ENCODE results near the gene ATG10.
"Not testable (repeated sequence)": the region's sequence is repeated elsewhere in the genome, so short reads cannot be mapped to it uniquely, and the experiment has no call there.

Gene ATG10

DNA sequence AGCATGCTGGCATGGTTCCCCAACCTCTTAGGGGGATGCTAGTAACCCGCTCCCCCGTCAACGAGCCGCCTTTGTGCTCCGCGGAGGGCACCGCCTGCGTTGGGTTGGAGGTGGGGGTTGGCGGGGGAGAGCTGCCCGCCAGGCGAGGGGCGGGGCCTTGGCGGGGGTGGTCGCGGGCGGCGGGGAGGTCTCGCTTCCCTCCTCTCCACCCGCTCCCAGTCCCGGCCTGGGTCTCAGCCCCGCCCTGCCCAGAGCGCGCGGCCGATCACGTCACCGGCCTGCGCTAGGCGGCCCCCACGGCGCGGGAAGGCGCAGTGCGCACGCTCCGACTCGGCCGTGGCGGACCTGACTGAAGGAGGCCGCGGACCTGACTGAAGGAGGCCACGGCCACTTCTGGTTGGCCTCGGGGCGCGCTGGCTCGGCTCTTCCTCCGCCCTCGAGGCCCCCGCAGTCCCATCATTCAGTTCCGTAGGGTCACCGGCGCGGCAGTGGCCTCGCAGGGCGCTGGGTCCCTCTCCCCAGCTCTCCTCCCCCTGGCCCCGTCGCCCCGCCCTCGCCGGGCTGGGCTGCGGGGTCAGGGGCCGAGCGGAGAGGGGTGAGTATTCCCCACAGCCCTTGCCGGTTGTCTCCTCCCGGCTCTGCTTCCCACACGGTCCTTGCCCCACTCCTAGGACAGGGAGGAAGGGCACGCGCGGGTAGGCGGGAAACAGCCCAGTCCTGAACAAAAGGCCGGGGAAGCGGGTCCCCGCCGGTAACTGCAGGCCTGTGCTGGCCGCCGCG is at the start of gene ATG10:
TSS of gene ATG10 (plus strand) at position 312 of the 780 bp plus-strand sequence. CDS start 15,548 bp downstream, outside the sequence.
- peak; percentile 79 for DNase-seq (ENCODE audit: low read depth)

DNA sequence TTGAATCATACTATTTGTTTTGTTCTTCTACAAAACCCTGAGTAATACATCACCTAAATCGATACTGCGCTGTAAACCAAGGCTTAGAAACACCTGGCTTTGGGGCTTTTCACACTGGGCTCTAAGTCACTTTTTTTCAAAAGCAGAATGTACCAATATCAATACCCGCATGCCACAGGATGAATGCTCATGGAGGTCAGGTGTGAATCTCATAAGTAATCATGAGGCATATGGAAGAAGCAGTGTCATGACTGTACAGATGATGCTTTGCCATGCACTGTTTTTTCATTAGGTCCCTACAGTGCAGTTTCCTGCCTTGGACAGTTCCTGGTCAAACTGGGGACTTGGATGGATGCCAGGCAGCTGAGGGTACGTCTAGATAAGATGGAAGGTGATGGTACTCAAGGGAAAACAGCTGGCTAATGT is 49.0 kb upstream of the ATG10 start:
- DNase-seq (ENCODE audit: low read depth): no peak

DNA sequence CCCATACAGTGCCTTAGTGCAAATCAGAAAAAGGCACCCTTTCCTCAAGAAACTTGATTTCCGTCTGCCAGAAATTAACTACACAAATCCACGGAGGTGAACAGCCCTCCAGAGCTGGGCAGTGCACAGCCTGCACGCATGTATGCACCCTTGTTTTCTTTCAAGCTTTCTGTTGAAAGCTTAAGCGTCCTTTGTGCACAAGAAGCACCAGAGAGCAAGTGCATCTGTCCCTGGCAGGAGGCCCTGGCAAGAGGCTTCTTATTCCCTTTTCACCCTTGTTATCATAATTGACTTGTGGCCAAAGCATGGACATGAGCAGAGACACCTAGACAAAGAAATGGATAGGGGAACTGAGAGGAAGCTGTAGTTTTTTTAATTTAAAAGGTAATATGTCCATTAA is 47.4 kb upstream of the ATG10 start:
- no peak for DNase-seq (ENCODE audit: low read depth)

DNA sequence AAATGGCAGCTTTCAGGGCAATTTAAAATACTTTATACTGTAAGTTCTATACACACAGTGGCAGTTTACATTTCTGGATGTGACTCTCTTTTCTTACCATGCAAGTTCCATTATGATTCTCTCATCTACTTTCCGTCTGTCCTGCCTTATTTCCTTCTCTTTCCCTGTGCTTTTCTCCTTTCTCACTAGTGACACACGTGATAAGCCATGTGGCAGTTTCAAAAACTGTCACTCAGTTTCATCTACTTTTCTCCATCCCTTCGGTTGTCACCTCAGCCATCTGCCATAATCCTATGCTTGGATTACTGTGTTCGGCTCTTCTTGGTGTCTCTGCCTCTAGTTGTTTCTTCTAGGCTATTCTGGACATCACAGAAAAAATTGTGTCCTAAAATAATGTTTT is 46.8 kb upstream of the ATG10 start:
- DNase-seq (ENCODE audit: low read depth): no peak

DNA sequence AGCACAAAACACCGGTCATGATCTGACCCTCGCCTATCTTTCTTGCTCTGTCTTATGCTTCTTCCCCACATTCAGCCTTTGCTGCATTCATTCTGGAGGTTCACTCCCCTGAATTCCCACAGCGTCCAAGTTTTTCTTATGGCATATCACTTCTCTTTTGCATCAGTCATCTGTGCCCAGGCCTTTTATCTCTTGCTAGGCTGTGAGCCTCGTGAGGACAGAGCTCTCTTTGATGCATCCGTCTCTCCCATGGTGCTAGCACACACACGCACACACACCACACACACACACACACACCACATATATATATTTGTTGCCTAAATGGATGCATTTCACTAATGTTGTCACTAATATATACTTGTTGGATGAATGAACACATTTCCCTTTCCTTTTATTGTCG is 45.8 kb upstream of the ATG10 start:
- no peak for DNase-seq (ENCODE audit: low read depth)

DNA sequence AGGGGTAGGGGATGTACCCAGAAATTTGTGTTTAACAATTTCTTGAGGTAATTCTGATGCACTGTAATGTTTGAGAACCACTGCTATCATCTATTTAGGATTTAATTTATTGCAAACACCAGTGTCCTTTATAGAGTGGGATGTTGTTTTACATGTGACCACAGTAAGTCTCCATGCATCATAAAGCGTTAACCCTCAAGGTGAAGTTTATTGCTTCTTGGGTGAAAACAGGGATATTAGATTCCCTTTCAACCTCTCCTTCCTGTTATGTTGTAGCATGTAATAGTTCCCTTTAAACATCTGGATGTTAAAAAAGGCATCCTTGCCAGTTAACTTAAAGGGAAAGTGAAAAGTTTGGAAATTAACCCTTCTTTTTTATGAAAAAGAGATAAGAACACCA is 35.8 kb upstream of the ATG10 start:
- no peak for DNase-seq (ENCODE audit: low read depth)

DNA sequence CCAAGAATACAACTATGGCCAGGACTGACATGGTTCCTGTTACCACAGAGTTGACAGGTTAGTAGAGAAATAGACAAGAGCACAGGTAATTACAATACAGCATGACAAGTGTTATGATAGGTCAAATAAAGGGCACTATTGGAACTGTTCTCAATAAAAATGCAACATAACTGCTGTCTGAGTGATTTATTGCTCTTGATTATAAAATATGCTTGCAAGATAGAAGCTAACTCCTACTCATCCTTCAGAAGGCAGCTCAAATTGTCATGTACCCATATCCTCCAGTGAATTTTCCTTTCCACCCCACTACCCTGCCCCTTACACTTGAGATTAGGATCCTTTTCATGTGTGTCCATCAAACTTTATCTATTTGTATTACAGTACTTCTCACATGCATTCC is 35.1 kb upstream of the ATG10 start:
- DNase-seq (ENCODE audit: low read depth): no peak

DNA sequence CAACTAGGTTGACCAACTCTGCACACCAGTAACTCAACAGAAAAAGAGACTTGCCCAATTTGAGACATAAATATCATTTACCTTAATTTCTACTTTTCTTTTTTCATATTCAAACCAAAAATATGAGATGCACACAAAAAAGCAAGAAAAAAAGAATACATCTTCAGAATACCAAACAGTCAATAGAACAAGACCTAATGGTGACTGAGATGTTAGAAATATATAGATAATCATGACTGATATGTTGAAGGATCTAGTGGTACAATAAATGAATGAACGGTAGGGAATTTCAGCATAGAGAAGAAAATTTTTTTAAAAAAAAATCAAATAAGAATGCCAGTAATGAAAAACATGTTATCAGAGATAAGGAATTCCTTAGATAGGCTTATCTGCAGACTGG is 29.1 kb upstream of the ATG10 start:
- DNase-seq (ENCODE audit: low read depth): no peak

DNA sequence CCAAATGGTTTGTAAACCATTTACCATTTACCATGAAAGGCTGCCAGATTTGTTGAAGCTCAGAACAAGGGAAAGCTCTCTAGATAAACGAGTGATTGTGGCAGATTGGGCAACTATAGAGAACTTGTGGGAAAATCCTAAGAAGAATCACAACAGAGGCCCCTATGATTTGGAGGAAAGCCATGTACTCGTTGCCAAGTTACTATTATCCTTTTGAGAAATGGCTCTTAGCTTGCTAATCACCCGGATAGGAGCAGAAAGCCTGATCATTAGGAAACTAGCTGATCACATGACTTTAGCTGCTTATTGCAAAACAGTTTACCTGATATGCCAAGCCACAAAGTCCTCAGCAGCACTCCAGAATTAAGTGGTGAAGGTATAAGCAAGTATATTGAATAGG is 23.5 kb upstream of the ATG10 start:
- no peak for DNase-seq (ENCODE audit: low read depth)

DNA sequence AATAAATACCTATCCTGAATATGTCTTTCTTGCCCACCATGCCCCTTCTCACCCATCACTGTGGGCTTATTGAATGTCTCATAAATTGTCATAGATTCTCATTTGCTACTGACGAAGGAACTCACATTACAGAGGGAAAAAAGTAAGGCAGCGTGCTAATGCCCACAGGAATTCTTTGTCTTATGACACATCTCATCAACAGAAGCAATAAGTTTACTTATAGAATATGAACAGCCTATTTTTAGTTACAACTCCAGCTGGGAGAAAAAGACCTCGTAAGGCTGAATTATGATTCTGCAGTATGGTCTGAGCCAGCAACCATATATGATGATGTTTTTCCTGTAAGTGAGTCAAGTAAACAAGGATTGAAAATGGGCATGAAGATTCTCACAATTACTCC is 22.4 kb upstream of the ATG10 start:
- DNase-seq (ENCODE audit: low read depth): no peak

DNA sequence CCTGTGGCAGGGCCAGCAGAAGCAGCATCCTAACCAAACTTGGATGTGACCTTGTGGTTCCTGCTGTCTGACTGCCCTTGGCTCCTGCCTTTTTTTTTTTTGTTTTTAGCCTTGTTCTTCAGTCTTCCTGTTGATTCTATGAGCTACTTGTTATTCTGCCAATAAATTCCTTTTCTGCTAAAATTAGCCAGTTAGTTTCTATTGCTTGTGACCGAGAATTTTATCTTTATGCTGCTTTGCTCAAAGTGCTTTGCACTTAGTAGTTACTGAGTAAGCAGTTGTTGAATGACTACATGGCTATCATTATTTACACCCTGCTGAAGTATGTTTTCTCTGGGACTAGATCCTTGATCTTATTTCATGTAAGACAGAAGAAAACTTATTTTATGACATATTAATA is 20.8 kb upstream of the ATG10 start:
- DNase-seq (ENCODE audit: low read depth): no peak

DNA sequence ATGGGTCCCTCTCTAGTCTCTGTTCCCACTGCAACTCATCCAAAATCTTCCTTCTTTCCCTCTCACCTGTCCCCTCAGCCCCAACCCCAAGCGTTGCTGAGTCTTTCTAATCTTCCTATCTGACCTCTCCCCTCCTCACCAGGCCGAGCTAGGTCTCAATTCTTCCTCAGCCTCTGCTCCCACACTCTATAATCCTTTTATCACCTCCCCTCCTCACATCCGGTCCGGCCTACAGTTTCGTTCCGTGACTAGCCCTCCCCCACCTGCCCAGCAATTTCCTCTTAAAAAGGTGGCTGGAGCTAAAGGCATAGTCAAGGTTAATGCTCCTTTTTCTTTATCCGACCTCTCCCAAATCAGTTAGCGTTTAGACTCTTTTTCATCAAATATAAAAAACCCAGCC is 17.0 kb upstream of the ATG10 start:
- DNase-seq (ENCODE audit: low read depth): not testable (repeated sequence)

DNA sequence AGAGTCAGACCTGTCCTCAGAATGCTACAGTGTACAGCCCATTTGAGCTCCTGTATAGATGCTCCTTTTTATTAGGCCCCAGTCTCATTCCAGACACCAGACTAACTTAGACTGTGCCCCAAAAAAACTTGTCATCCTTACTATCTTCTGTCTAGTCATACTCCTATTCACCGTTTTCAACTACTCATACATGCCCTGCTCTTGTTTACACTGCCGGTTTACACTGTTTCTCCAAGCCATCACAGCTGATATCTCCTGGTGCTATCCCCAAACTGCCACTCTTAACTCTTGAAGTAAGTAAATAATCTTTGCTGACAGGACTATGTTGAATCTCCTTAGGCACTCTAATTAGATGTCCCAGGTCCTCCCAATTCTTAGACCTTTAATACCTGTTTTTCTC is 13.7 kb upstream of the ATG10 start:
- not testable (repeated sequence) for DNase-seq (ENCODE audit: low read depth)

DNA sequence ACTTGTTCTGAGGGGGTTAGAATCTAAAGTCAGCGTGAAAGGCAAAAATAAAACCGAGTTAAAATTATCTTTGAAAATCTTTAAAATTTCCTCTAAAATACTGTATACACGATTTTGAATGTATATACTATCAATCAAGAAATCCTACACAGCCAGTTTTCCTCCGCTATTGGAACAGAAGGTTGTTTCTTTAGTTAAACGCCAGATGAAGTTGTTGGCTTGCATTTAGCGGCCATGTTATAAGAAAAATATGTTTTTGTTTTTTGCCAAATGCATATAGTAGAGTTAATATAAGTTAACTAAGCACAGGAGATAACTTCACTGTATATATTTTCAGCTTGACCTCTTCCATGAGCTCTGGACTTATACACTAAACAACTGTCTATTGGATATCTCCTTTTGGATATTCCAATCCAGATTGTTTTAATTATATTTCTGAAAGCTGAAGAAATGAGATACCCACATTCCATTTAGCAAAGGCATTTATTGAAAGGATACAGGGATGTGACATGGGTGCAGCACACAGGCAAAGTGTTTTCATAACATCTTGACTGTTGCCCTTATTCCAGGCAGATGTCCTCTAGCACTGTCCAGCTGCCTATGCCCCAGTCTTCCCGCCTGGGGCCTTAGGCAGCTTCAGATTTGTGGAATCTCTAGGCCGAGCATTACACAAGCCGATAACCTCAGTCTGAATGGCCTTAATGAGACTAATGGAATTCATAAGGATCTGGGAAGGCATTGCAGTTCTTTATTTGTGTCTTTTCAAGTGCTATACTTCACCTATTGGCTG is 10.0 kb upstream of the ATG10 start:
- no peak for DNase-seq (ENCODE audit: low read depth)

DNA sequence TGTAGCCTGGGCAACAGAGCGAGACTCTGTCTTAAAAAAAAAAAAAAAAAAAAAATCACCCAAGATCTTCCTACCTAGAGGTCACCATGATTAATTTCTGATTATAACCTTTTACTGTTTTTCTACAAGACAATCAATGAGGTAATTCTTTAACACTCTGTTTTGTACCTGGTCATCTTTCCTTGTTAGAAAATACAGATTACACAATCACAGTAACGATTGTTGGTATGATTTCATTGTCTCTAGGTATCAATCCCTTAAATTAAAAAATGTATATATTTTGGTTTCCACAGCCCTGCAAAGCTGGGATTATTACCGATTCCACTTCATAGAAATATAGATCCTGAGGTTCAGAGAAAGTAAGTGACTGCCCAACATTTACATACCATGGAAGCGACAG is 8.3 kb upstream of the ATG10 start:
- no peak for DNase-seq (ENCODE audit: low read depth)

DNA sequence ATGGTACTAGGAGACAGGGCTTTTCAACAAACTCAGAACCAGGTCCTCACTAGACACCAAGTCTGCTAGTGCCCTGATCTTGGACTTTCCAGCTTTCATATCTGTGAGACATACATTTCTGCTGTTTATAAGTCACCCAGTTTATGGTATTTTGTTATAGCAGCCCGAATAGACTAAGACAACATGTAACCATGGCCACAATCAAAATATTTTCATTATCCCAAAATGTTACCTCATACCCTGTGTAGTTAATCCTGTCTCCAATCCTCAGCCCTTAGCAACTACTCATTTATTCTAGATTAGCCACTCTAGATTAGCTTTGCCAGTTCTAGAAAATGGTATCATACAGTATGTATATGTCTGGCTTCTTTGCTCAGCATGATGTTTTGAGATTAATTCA is 6.3 kb upstream of the ATG10 start:
- DNase-seq (ENCODE audit: low read depth): no peak

DNA sequence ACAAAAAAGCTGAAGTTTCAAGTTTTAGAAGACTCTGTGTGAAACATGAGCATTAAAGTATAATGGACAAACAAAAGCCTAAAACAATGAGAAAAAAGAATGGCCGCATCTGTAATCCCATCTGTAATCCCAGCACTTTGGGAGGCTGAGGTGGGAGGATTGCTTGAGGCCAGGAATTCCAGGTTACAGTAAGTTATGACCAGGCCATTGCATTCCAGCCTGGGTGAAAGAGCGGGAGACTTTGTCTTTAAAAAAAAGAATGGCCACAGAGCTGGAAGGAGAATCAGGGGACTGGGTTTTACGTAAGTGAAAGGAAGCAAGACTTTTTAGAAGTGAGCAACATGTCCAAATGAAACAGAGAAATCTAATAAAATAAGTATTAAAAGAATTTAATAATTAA is 2.6 kb upstream of the ATG10 start:
- DNase-seq (ENCODE audit: low read depth): no peak

DNA sequence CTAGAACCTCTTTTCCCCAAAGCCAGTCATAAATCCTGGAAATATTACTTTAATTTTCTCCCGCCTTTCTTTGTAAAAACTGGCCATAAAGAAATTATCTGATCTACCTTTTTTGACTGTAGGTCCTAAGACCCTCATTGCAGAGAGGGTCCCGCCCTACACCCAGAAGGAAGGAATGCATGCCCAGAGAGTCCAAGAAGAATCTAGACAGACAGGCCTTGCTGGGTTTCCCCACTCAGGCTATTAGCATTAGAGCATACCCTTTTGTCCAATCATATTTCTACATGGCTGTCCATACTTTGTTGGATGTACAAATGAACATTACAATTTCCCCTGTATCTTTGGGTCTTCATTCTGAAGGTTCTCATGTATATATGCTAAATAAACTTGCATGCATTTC is 1.9 kb upstream of the ATG10 start:
- no peak for DNase-seq (ENCODE audit: low read depth)

DNA sequence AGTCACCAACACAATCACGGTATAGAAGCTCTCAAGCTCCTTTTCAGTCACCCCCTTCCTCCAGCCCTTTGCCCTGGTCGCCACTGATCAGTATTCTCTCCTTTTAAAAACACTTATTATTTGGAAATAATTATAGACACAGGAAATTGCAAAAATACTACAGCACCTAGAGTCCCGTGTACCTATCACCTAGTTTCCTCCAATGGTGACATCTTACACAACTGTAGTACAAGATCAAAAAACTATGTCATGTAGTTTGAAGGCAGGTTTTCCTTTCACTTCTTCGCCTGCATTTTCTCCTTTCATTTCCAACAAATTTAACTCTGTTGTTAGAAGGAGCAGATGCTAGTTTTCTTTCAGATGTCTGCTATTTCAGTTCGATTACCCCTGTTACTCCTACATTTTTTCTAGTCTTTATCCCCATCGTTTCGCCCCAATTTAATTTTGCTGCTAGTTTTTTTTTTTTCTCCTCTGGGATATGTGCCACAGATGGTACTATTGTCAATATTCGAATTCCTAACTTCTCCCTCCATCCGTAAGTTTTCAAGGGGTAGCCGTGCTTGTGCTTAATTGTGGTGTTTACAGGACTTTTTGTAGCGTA is 612 bp upstream of the ATG10 start:
- no peak for DNase-seq (ENCODE audit: low read depth)

DNA sequence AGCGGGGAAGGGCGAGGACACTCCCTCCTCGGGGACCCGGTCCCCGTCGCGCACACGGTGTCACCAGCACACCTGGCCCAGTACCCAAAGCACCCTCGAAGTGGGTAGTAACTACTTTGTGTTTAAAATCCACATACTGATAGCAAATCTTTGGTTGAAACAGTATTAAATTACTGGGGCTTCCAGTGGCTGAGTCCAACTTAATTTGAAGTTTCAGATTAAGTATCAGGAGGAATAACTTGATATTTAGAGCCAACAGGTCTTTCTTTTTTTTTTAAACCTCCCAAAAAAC is 615 bp downstream of the ATG10 start:
- no peak for DNase-seq (ENCODE audit: low read depth)

DNA sequence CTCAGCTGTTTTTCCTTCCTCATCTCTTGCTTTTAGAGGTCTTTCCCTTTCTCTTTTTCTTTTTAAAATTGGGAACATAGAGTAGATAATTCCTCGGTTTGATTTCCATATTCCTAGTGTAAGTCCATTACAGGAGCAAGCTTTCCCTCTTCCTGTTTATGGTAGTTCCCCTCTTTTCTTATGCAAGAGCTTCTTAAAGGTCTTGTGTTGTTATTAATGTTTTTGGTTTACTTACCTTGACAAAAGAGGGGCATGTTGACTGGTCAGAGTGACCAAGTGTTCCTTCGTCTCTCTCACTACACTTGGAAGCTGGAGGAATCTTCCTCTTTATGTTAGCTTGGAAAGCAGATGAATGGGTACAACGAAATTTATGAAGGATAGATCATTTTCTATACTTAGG is 8.3 kb downstream of the ATG10 start:
- no peak for DNase-seq (ENCODE audit: low read depth)

DNA sequence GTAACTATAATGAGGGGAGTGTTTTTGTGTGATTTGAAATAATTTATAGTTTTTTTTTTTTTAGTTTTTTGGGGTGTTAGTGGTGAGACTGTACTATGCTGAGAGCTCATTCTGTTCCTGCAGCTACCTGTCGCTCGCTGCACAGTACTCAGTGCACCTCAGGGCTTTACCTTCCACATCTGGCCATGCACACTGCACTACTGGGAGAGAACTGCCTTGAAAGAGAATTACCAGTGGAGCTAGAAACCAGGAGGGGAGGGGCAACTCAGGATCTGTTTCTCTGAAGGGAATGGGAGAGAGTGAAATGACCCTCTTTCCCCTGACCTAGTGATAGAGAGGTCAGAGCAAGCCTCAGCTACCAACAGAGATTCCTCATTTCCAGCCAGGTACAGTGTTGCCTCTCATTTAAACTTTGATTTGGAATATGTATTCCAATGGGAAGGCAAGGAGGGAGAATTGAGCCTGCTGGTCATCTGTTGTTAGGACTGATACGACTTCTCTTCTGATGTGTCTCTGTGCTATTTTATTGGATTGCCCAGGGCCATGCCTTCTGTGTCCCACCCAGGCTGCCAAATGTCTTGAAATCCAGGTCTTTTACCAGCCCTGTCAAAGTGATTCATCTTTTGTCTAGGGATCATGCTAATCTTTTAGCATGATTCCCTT is 8.9 kb downstream of the ATG10 start:
- DNase-seq (ENCODE audit: low read depth): no peak

DNA sequence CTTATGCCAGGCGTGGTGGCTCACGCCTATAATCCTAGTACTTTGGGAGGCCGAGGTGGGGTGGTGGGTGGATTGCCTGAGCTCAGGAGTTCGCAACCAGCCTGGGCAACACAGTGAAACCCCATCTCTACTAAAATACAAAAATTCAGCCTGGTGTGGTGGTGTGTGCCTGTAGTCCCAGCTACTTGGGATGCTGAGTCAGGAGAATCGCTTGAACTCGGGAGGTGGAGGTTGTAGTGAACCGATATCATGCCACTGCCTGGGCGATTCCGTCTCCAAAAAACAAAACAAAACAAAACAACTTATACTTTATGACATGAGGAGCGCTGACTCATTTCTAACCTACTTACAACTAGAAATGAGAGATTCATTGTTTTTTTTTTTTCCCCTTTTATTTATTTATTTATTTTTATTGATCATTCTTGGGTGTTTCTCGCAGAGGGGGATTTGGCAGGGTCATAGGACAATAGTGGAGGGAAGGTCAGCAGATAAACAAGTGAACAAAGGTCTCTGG is 10.4 kb downstream of the ATG10 start:
- DNase-seq (ENCODE audit: low read depth): not testable (repeated sequence)

All from GM04504 (cell line).